ENCODE data around the gene GRM1.

- TF ChIP-seq, protein P1, sequence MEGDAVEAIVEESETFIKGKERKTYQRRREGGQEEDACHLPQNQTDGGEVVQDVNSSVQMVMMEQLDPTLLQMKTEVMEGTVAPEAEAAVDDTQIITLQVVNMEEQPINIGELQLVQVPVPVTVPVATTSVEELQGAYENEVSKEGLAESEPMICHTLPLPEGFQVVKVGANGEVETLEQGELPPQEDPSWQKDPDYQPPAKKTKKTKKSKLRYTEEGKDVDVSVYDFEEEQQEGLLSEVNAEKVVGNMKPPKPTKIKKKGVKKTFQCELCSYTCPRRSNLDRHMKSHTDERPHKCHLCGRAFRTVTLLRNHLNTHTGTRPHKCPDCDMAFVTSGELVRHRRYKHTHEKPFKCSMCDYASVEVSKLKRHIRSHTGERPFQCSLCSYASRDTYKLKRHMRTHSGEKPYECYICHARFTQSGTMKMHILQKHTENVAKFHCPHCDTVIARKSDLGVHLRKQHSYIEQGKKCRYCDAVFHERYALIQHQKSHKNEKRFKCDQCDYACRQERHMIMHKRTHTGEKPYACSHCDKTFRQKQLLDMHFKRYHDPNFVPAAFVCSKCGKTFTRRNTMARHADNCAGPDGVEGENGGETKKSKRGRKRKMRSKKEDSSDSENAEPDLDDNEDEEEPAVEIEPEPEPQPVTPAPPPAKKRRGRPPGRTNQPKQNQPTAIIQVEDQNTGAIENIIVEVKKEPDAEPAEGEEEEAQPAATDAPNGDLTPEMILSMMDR (IDR thresholded peaks at IDR 0.05): no peak
- TF ChIP-seq POLR2A (IDR thresholded peaks at IDR 0.05) (no peak), POLR2AphosphoS5 (IDR thresholded peaks at IDR 0.05) (no peak)
These were observed 181.1 kb downstream of the GRM1 start for GRCh38 chr6:146209942-146210341.
